ENCODE results near the gene SPACA6.

Gene SPACA6

DNA sequence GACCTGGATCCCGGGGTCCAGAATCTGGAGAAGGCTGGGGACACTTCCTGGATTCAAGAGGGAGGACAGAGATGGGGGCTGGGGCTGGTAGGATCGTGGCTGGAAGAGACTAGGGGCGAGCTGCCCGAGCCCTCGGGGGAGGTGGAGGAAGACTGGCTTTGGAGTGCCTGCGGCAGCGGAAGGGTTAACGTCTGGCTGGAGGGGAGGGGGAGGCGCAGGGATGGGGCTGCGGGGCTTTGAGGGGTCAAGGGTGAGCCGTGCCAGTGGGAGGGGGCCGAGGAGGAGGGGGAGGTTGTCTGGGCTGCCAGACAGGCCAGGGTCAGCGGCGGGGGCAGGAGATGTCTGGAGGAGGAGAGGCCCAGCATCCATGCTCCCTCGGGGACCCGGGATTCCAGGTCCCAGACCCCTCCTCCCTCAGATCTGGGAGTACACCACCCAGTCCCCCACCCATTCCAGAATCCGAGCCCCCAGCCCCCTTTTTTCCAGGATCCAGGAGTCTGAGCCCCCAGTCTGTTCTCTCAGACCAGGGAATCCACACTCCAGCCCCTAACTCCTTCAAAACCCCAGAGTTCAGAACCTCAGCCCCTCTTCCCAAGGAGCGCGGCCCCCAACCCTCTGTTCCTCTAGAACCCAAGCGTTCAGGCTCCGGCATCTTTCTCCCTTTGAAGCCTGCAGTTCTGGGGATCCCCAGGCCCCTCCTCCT is 3.2 kb upstream of the SPACA6 start:
- DNase-seq: peak; percentile 1 to 59

DNA sequence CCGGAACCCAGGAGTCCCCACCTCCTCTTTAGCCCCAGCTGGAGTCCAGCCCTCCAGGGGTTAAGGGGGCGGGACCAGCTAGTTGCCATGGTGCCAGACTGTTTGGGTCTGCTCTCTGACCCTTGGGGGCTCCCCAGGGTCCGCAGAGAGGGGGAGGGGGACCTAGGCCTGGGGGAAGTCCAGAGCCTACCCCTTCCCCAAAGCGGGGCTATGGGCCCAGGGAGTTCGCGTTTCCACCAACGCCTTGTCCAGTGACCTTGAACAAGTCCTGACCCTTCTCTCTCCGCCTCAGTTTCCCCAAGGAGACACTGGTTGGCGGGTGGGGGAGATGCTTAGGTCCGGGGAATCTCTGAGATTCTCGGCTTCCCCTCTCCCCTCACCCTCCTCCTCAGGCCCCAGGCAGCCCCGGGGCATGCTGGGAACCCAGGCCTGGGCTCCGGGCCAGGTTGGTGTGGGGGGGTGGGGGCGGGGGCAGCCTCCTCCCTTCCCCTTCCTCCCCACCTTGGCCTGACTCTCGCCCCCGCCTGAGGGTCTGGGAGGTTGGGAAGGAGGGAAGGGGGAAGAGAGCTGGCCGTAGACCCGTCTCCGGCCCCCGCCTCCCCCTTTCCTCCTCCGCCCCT is 2.6 kb upstream of the SPACA6 start:
- DNase-seq: peak; percentile 18 to 74

DNA sequence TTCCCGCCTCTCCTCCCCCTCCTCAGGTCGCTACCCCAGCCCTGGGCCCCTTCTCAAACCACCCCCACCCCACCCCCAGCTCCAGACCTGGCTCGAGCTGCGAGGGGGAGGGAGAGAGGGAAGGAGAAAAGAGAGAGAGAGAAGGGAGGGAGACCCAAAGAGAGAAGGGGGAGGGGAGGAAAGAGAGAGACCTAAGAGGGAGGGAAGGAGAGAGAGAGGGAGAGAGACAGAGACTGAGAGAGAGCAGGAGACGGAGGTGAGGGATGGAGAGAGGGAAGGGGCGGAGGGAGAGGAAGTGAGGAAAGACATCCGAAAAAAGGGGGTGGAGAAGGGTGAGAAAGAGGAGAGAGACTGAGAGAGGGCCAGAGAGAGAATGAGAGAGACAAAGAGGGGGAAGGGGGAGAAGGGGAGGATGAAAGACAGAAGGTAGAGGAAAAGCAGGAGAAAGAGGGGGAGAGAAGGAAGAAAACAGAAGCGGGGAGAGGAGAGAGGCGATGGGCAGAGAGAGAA is 2.0 kb upstream of the SPACA6 start:
- DNase-seq: peak in 1 of 2 donors; percentile 7

DNA sequence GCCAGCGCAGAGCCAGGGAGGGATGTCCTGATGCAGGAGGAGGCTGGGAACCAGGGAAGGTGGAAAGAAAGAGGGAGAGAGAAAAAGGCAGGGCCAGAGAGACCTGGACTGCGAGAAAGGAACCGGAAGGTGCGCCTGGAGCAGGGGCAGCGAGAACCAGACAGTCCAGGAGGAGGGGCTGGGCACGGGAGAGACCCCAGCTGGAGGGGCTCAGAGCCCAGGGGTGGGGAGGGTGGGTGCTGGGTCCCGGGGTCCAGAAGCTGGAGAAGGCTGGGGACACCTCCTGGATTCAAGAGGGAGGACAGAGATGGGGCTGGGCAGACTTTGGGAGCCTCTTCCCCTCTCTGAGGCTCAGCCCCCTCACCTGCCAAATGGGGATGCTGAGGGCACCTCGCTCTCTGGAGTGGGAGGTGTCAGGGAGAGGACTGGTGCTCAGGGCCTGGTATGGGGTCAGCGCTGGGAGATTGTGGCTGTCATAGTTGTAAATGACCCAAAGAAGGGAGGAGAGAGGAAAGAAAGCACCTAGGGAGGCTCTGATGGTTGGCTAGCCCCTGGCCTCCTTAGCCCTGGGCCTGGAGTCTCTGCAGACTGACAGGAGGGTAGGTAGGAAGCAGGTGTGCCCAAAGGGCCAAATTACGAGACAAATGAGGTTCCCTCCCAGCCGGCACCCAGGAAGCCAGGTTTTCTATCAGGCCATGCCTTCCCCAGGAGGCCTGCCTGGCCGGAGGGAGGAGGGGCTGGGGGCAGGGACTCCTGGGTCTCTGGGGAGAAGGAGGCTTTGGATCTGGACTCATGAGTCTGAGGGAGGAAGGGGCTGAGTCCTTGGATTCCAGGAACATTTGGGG is 1.3 kb upstream of the SPACA6 start:
- no peak for DNase-seq

DNA sequence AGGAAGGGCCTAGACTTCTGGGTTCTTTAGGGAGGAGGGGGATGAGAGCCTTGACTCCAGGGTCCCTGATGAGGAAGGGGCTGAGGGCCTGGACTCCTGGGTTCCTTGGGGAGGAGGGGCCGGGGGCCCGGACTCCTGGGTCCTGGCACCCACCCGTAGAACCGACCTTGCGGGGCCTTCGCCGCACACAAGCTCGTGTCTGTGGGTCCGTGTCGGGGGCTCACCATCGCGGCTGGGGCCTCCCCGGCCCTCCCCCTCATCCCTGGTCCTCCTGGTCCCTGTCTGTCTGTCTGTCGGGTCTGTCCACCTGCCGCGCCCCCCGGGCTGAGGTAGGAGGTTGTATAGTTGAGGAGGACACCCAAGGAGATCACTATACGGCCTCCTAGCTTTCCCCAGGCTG is 662 bp upstream of the SPACA6 start:
- no peak for DNase-seq

DNA sequence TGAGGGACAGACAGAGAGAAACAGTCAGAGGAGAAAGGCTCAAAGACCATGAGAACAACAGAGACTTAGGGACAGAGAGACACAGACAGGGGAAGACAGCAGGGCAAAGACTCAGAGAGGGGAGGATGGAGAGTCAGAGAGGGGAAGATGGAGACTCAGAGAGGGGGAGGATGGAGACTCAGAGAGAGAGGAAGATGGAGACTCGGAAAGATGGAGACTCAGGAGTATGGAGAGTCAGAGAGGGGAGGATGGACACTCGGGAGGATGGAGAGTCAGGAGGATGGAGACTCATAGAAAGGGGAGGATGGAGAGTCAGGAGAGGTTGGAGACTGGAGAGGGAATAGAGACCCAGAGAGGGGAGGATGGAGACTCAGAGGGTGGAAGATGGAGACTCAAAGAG is 689 bp downstream of the SPACA6 start:
- no peak for DNase-seq

DNA sequence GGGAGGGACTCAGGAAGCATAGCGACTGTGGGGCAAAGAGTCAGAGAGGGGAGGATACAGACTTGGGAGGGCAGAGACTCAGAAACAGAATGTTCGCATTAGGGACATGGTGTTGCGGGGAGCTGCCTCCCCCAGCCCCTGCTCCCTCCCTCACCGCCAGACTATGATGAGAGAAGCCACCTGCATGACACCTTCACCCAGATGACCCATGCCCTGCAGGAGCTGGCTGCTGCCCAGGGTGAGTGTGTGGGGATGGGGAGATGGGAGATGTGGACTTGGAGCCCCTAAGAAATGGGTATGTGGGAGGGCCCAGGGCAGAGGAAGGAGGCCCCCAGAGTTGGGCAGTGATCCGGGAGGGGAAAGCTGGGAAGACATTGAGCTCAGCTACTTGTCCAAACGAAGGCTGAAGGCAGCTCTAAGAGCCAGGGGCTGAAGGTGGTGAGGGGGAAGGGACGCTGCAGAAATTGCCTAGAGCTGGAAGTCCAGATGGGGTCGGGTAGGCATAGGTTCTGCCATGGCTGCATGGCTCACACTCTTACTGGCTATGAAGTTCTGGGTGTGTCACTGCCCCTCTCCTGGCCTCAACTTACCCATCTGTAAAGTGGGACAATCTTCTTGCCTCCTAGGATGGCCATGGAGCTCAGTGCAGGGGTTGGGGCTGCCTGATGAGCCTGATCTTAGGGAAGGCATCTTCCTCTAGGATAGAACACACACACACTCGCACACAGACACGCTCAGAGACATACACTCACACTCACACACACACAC is 1.4 kb downstream of the SPACA6 start:
- DNase-seq: no peak

DNA sequence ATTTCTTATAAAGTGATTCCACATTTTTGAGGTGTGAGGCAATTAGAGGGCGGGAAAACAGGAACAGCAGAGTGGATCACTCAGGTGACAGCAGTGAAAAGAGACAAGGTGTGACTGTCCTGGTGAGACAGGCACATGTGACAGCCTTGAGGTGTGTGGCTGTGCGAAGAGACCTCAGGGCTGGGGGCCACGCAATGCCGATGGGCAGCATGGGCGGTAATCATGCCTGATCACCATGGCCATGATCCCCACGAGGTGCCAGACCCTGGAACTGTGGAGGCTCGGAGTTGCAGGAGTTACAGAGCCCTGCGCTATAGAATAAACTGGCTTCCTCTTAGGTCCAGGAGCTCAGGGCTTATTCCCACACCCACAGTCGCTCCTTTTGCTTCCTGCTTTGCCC is 2.0 kb downstream of the SPACA6 start:
- no peak for DNase-seq

DNA sequence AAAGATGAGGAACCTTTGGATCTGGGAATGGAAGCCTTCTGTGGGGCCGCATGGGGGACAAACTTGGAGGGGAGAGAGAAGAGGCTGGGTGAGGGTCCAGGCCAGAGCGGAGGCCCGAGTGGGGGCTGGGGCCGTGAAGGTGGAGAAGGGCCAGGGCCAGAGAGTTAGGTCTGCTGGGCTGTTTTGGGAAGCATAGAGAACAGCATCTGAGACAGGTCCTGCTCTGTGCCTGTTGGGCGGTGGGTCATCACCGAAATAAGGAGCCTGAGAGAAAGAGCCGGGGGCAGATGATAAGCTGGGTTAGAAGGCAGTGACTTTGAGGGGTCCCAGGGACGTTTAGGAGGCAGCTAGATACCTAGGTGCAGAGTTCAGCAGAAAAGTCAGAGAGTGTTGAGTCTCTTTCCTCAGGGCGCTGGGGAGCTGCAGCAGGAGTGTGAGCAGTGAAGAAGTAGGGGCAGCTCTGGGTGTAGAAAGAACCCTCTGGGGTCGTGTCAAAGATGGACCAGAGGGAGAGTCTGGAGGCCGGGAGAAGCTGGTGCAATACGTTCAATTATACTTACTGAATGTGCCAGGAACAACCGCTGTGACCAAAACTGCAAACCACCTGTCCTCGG is 2.7 kb downstream of the SPACA6 start:
- no peak for DNase-seq

DNA sequence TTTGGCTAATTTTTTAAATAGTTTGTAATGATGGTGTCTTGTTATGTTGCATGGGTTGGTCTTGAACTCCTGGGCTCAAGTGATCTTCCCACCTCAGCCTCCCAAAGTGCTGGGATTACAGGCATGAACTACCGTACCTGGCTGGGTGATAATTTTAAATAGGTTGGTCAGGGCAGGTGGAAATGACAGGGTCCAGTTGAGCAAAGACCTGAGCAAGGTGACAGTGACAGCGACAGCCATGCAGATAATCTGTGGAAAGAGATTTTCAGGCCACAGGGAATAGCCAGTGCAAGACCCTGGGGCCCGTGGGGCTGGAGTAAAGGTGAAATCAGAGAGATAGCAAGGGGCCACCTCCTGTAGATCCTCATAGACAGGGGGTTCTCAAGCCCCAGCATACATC is 3.5 kb downstream of the SPACA6 start:
- no peak for DNase-seq

DNA sequence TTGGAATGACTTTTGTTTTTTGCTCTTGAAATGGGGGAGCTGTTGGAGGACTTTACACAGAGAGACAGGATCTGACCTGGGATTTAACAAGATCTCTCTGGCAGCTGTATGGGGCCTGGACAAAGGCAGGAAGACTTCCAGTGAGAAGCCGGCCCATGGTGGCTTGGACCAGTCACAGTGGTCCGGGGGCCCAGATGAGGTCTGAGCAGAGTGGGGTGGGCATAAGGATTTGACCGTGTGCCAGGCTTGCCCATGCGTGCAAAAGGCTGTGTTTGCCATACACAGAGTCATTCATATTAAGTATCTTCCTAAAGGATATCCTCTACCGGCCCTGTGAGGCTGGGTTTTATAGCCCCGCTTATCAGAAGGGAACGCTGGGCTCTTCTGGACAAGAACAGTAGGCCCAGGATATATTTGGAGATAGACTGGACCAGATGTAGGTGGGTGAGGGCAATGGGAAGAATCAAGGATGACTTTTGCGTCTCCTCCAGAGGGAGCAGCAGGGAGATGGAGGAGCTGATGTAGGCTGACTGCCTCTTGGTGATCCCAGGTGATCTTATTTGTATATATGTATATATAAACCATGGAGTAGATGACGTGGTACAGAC is 4.1 kb downstream of the SPACA6 start:
- no peak for DNase-seq

DNA sequence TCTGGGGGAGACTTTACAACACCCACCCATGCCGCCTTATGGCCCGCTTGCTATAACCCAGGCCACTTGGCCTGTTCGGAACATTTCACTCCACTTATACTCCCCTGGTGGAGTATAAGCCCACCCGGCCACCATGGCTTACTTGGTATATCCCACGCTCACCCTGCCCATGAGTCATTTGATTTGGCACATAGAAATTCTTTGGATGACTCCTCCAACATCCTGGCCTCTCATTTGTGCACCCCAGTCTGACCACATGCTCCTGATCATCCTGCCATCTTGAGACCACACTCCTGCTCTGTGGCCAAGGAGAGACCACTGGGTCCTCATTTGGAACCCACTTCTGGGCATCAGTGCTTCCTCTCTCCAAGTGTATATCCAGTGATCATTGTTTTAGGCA is 5.2 kb downstream of the SPACA6 start:
- no peak for DNase-seq

DNA sequence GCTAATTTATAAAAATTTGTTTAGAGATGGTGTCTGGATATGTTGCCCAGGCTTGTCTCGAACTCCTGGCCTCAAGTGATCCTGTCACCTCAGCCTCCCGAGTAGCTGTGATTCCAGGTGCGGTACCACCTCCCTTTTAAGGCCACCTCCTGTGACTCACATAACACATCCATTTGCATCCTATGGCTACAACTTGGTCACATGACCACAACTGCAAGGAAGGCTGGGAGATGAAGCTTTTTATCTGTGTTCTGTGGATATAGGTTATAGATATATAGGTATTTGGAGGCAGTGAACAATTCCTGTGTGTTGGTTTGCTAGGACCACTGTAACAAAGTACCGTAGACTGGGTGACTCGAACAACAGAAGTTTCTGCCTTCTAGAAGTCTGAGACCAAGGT is 6.0 kb downstream of the SPACA6 start:
- DNase-seq: no peak

DNA sequence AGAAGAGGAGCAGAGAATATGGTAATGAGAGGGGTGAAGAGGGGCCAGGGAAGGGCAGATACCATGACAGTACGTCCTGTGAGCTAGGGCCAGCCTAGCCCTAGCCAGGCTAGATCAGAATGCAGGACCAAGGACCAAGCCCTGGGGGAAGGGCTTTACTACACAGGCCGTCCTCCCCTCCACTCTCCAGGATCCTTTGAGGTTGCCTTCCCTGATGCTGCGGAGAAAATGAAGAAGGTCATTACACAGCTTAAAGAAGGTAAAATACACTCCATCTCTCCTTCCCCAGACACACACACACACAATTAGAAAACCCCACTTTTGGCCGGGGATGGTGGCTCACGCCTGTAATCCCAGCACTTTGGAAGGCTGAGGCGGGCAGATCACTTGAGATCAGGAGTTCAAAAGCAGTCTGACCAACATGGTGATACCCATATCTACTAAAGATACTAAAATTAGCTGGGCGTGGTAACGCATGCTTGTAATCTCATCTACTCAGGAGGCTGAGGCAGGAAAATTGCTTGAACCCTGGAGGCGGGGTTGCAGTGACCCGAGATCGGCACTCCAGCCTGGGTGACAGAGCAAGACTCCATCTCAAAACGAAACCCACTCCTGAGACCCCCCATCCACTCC is 8.5 kb downstream of the SPACA6 start:
- DNase-seq: no peak

DNA sequence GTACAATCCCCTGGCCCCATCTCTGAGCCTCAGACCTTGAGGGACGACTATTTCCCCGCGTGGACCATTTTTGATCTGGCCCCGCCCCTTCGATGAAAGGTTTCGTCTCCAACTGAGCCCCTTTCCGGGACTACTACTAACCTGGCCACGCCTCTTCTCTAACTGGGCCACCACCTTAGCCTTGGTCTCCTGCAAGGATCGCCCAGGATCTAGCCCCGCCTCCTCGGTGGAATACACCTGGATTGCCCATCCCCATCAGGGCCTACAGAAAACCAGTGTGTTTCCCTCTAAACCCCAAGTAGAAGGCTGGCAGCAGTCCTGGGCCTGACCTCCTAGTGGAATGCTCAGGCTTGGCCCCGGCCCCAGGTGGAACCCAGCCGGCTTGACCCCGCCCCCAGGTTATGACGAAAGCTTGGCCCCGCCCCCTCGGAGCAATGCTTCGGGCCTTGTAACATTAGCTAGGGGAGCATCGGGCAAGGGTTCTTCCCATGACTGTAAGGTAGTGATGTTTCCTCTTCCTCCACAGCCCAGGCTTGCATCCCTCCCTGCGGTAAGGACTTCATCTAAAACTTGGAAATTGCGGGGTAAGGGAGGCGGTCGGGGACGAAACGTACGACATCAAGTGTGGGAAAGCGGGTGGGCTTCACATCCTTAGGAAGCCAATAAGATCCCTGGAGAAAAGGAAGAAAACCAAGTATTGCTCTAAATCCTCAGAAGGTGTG is 9.1 kb downstream of the SPACA6 start:
- DNase-seq: peak; percentile 17 to 35

DNA sequence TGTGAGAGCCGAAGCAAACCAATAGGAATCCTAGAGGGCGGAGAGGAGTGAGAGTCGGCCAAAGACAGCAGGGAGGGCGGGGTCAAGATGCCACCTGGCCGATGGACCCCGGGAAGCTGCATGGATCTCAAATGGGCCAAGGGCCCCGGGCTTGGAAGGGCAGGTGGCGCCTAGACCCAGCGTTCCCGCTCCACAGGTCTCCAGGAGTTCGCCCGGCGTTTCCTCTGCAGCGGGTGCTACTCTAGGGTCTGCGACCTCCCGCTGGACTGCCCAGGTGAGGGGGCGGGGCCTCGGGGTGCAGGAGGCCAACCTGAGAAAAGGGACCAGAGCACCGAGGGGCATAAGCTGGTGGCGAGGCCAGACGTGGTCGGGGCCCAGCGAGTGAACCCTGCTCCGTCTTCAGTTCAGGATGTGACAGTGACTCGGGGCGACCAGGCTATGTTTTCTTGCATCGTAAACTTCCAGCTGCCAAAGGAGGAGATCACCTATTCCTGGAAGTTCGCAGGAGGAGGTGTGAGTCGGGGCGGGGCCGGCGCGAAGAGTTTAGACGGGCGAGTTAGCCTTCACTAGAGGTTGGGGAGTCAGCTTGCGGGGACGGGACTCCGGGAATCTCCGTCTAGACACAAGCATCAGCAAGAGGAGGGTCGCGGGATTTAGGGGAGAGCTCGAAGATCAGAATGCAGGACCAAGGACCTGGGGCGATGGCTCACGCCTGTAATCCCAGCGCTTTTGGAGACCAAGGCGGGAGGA is 9.9 kb downstream of the SPACA6 start:
- DNase-seq: no peak

DNA sequence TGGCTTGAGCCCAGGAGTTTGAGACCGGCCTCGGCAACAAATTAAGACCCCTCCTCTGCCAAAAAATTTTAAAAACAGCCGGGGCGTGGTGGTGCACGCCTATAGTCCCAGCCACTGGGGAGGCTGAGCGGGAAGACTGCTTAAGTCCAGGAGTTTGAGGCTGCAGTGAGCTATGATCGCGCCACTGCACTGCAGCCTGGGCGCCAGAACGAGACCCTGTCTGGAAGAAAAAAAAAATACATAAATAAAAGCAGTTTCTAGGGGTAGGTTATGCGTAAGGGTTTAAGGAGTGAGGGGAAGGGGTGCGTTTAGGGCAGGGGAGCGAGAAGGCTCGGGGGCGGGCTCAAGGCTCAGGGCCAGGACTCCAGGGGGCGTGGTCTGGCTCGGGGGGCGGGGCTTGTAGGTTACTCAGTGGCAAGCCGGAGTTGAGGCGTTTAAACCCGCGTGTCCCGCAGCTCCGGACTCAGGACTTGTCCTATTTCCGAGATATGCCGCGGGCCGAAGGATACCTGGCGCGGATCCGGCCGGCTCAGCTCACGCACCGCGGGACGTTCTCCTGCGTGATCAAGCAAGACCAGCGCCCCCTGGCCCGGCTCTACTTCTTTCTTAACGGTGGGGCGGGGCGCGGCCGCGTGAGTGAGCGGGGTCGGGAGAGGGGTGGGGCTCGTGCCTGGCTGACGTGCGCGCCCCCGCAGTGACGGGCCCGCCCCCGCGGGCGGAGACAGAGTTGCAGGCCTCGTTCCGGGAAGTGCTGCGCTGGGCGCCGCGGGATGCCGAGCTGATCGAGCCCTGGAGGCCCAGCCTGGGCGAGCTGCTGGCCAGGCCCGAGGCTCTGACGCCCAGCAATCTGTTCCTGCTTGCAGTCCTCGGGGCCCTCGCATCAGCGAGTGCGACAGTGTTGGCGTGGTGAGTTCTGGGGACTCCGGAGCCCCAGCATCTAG is 10.7 kb downstream of the SPACA6 start:
- peak; percentile 86 to 89 for DNase-seq

DNA sequence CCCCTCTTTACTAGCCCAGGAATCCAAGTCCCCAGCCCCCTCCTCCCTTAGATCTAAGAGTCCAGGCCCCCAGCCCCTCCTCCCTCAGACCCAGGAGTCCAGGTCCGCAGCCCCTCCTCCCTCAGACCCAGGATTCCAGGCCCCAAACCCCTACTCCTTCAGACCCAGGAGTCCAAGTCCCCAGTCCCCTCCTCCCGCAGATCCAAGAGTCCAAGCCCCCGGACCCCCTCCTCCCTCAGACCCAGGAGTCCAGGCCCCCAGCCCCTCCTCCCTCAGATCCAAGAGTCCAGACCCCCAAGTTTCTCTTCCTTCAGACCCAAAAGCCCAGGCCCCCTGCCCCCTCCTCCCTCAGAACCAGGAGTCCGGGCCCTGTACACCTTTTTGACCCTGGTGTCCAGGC is 11.5 kb downstream of the SPACA6 start:
- DNase-seq: no peak

DNA sequence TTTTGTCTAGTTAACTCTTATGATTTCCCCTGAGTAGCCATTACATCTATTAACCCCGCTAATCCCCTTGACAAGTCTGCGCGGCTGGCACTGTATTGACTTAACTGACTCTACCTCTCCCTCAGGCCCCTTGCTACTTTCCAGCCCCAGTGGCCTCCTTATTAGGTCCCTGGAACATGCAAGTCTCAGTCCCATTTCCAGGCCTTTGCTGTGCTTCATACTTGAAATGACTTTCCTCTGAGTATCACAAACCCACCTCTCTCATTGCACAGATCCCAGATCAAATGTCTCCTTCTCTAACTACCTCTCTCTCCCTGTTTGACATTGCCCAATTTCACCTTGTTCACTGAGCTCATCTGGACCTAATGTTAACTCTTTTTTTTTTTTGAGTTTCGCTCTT is 13.2 kb downstream of the SPACA6 start:
- no peak for DNase-seq

All from hippocampal formation (tissue), 2 donors.